HG03442 (cell line): ENCODE measurements around the gene PEAK3.

Source experiments
- ATAC-seq: cut with Tn5 transposase; IDR thresholded peaks from one replicate; pipeline ENCODE4 v1.9.1; 2021; ENCODE audit warnings: mild to moderate bottlenecking, moderate library complexity; ENCODE audit not compliant: unreplicated experiment

Gene PEAK3

GRCh38 chr19:2239771-2240770 is 41.9 kb downstream of the PEAK3 start:
- no peak for ATAC-seq

GRCh38 chr19:2239173-2239572 is 42.8 kb downstream of the PEAK3 start:
- ATAC-seq, result no peak

GRCh38 chr19:2237869-2238153 is 44.2 kb downstream of the PEAK3 start:
- no peak for ATAC-seq

GRCh38 chr19:2237051-2237868 is 44.7 kb downstream of the PEAK3 start:
- no peak for ATAC-seq

GRCh38 chr19:2236314-2237050 is 45.5 kb downstream of the PEAK3 start, which contains the start of the genes PLEKHJ1 and SF3A2:
Gene PLEKHJ1, minus strand, starts transcription at chr19:2236329. Its CDS starts 81 bp downstream, at chr19:2236248.
Gene SF3A2, plus strand, starts transcription at chr19:2236824. Its CDS starts 6,595 bp downstream, at chr19:2243419.
- ATAC-seq, result peak; percentile 68

GRCh38 chr19:2236064-2236313 is 46.0 kb downstream of the PEAK3 start:
- ATAC-seq, result no peak

GRCh38 chr19:2235381-2236063 is 46.5 kb downstream of the PEAK3 start:
- ATAC-seq, result peak; percentile 11

- no peak for ATAC-seq
Observed at GRCh38 chr19:2234996-2235380, 47.0 kb downstream of the PEAK3 start.

GRCh38 chr19:2233601-2234280 is 48.2 kb downstream of the PEAK3 start:
- no peak for ATAC-seq

GRCh38 chr19:2232286-2233151 is 49.5 kb downstream of the PEAK3 start:
- ATAC-seq, result no peak

- ATAC-seq, result no peak
Observed at GRCh38 chr19:2231621-2232221, 50.3 kb downstream of the PEAK3 start.

GRCh38 chr19:2230807-2231533 is 51.0 kb downstream of the PEAK3 start:
- ATAC-seq, result no peak

- ATAC-seq, result no peak
Observed at GRCh38 chr19:2230033-2230531, 51.9 kb downstream of the PEAK3 start.

GRCh38 chr19:2229103-2230032 is 52.6 kb downstream of the PEAK3 start:
- no peak for ATAC-seq

GRCh38 chr19:2228157-2229030 is 53.6 kb downstream of the PEAK3 start:
- ATAC-seq, result no peak
